ENCODE measurements around the gene CCR9.

The CCR9 gene

DNA sequence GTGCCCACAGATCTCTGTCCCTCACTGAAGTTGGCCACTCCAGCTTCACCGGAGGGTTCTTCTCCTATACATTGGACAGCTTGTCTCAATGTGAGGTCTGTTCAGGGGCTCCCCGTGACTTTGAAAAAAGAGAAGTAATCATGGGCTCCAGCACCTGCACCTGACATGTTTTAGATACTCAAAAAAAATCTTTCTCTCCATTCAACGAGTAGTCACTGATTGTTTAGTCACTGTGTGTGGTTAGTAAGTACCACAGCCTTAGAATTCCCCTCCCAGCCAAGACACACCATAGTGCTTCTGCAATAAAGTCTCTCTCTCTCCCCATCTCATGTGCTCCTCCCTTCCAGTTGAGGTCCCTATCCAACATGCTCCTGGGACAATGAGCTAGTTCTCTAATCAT is 18.6 kb downstream of the CCR9 start:
- no peak for DNase-seq (ENCODE audit: low spot score in 2 of 2)
- H3K36me3 Mint-ChIP-seq (ENCODE audit: insufficient read depth) = peaks cover 7% of the 10 kb centered on the region
- H3K9me3 Mint-ChIP-seq = no peaks in the 10 kb centered on the region
- peaks cover 24% of the 10 kb centered on the region for H3K4me1 Mint-ChIP-seq
- no peak overlapping the region for H3K4me3 Mint-ChIP-seq
- no peak for ATAC-seq (replicated peaks; ENCODE audit: extremely low read depth, poor library complexity, severe bottlenecking)
- H3K27ac Mint-ChIP-seq (ENCODE audit: low read depth) = peak overlapping the region; percentile 35
- no peaks in the 10 kb centered on the region for H3K27me3 Mint-ChIP-seq

DNA sequence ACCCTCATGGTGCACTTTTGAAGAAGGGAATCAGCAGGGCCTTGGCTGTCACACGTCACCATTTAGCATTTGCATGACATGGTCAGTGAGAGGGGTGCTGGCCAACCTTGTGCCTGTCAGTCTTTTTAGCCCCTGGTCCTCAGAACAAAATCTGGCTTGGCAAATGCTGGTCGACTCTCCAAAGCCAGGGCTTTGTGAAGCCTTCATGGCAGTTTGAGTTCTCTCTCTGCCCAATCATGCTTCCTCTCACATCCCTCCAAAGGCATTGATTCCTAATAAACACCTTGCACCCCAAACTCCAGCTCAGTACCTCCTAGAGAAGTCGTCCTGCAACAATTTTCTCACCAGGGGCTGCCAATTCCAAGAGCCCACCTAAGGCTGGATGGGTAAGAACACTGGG is 19.4 kb downstream of the CCR9 start:
- Mint-ChIP-seq H3K27me3 (no peaks in the 10 kb centered on the region), H3K4me3 (no peak overlapping the region), H3K27ac (ENCODE audit: low read depth) (no peak overlapping the region), H3K36me3 (ENCODE audit: insufficient read depth) (peaks cover 7% of the 10 kb centered on the region), H3K9me3 (no peaks in the 10 kb centered on the region), H3K4me1 (peaks cover 29% of the 10 kb centered on the region)
- DNase-seq (ENCODE audit: low spot score in 2 of 2) (no peak), ATAC-seq (replicated peaks; ENCODE audit: extremely low read depth, poor library complexity, severe bottlenecking) (no peak)

DNA sequence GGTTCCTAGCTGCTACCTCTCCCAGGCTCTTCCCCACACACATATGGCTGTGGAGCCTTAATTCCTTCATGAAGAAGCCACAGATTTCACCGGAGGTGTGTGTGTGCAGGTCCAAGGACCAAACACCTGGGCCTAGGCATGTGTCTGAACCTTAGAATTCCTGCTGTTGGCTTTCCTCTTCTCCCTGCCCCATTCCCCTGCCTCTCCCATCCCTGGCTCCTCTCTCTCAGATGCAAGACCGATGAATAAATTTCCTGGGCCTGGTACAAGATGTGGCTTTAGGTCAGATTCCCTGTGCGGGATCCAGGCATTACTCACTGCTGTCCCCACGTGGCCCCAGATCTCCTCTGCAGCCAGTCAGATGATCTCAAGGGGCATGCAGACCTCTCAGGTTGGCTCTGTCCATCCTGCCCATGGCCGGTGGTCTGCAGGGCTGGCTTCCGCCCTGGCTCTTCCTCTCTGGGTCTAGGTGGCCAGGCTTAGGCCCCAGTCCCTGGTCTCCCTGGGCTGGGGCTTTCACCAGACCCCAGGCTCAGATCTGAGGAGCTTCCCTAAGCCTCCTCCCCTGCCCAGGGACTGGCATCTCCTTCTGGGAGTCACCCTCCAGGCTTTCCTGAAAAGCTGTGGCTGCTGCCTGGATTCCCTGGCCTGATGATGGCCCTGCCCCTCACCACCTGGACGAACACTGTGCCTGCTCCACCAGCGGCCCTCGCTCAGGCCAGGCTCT is 20.5 kb downstream of the CCR9 start:
- Mint-ChIP-seq H3K27ac (ENCODE audit: low read depth) (no peak overlapping the region), H3K4me3 (no peak overlapping the region), H3K36me3 (ENCODE audit: insufficient read depth) (peaks cover 8% of the 10 kb centered on the region), H3K27me3 (no peaks in the 10 kb centered on the region), H3K4me1 (peaks cover 29% of the 10 kb centered on the region), H3K9me3 (no peaks in the 10 kb centered on the region)
- DNase-seq (ENCODE audit: low spot score in 2 of 2) (no peak), ATAC-seq (replicated peaks; ENCODE audit: extremely low read depth, poor library complexity, severe bottlenecking) (no peak)

DNA sequence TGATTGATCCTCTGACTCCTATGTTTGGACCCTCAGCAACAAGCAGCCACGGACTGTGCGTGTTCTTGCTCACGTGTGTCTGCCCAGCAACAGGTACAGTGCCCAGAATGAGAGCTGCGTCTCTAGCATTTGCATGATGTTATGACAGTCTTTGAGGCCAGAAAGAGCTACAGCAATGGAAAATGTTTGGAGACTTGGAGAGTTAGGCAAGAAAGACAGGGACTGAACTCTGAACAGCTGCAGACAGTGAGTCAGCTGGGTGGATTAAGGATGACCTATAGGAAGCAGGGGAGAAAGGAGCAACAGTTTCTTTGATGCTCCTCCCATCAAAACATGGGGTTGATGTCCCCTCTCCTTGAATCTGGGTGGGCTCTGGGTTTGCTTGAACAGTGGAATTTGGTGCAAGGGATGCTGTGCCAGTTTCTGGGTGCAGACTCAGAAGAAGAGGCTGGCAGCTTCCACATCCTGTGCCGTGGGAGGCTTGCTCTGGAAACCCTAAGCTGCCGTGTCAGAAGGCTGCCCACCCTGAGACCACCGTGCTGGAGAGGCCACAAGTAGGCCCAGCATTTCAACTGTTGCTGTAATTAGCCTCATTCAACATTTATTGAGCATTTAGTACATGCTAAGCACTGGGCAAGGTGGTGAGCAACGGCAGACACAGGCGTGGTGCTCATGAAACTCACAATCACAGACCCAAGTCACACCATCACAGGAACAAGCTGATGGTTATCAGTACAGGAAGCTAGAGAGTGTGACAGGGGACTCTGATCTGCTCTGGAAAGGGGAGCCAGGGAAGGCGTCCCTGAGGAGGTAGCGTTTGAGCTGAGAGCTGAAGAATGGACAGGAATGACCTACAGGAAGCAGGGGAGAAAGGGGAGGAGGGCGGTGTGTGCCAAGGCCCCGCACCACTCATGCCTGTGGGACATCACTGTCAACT is 21.7 kb downstream of the CCR9 start:
- peak overlapping the region; percentile 10 for H3K4me3 Mint-ChIP-seq
- no peaks in the 10 kb centered on the region for H3K9me3 Mint-ChIP-seq
- H3K27me3 Mint-ChIP-seq = no peaks in the 10 kb centered on the region
- DNase-seq (ENCODE audit: low spot score in 2 of 2) (peak in 1 of 2 donors; percentile 19), ATAC-seq (replicated peaks; ENCODE audit: extremely low read depth, poor library complexity, severe bottlenecking) (peak; percentile 97)
- H3K4me1 Mint-ChIP-seq = peaks cover 29% of the 10 kb centered on the region
- peak overlapping the region; percentile 33 for H3K27ac Mint-ChIP-seq (ENCODE audit: low read depth)
- H3K36me3 Mint-ChIP-seq (ENCODE audit: insufficient read depth) = peaks cover 8% of the 10 kb centered on the region

DNA sequence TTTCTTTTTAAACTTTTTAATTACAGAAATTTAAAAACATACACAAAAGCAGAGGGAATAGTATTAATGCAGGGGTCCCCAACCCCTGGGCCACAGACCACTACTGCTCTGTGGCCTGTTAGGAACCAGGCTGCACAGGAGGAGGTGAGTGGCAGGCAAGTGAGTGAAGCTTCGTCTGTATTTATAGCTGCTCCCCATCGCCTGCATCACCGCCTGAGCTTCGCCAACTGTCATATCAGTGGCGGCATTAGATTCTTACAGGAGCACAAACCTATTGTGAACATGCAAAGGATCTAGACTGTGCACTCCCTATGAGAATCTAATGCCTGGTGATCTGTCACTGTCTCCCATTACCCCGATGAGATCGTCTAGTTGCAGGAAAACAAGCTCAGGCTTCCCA is 22.4 kb downstream of the CCR9 start:
- Mint-ChIP-seq H3K36me3 (ENCODE audit: insufficient read depth) (peaks cover 8% of the 10 kb centered on the region), H3K27ac (ENCODE audit: low read depth) (peak overlapping the region; percentile 33), H3K27me3 (no peaks in the 10 kb centered on the region), H3K9me3 (no peaks in the 10 kb centered on the region), H3K4me1 (peaks cover 29% of the 10 kb centered on the region), H3K4me3 (peak overlapping the region; percentile 10)
- DNase-seq (ENCODE audit: low spot score in 2 of 2) (no peak), ATAC-seq (replicated peaks; ENCODE audit: extremely low read depth, poor library complexity, severe bottlenecking) (no peak)

DNA sequence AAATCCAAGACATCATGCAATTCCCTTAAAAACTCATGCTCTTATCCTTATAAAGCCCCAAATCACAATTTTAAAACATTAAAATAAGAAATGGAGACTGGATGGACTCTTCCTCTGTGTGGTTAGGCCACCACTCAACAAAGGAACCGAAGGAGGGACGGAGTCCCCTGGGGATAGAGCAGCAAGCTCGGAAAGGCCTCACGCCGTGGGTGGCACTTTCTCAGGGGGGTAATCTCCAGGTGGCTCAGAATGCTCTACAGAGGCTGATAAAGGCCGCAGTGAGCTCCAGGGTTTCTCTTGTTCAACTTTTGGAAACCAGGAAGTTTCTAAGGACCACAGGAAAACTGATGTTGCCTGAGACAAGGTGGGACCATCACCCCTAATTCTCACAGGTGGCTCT is 23.2 kb downstream of the CCR9 start:
- Mint-ChIP-seq H3K9me3 (no peaks in the 10 kb centered on the region), H3K27ac (ENCODE audit: low read depth) (no peak overlapping the region), H3K27me3 (no peaks in the 10 kb centered on the region), H3K36me3 (ENCODE audit: insufficient read depth) (peaks cover 8% of the 10 kb centered on the region), H3K4me3 (no peak overlapping the region), H3K4me1 (peaks cover 31% of the 10 kb centered on the region)
- no peak for DNase-seq (ENCODE audit: low spot score in 2 of 2)
- ATAC-seq (replicated peaks; ENCODE audit: extremely low read depth, poor library complexity, severe bottlenecking) = no peak

DNA sequence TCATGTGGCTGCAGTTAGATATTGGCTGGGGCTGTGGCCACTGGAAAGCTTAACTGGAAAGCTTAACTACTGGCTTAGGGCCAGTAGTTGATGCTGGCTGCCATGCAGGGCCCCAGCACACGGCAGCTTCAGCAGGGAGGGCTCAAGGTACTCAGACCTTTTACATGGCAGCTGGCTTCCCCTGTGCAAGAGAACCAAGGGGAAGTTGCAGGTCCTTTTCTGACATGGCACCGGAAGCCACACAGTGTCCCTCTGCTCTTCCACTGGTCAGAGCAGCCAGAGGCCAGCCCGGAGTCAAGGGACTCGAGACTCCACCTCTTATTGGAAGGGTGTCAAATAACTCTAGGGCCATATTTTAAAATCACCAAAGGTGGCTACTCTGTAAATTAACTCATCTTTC is 24.5 kb downstream of the CCR9 start:
- H3K9me3 Mint-ChIP-seq = no peaks in the 10 kb centered on the region
- H3K36me3 Mint-ChIP-seq (ENCODE audit: insufficient read depth) = peaks cover 11% of the 10 kb centered on the region
- DNase-seq (ENCODE audit: low spot score in 2 of 2) = no peak
- H3K27me3 Mint-ChIP-seq = no peaks in the 10 kb centered on the region
- peaks cover 44% of the 10 kb centered on the region for H3K4me1 Mint-ChIP-seq
- no peak for ATAC-seq (replicated peaks; ENCODE audit: extremely low read depth, poor library complexity, severe bottlenecking)
- H3K4me3 Mint-ChIP-seq = no peak overlapping the region
- H3K27ac Mint-ChIP-seq (ENCODE audit: low read depth) = no peak overlapping the region

DNA sequence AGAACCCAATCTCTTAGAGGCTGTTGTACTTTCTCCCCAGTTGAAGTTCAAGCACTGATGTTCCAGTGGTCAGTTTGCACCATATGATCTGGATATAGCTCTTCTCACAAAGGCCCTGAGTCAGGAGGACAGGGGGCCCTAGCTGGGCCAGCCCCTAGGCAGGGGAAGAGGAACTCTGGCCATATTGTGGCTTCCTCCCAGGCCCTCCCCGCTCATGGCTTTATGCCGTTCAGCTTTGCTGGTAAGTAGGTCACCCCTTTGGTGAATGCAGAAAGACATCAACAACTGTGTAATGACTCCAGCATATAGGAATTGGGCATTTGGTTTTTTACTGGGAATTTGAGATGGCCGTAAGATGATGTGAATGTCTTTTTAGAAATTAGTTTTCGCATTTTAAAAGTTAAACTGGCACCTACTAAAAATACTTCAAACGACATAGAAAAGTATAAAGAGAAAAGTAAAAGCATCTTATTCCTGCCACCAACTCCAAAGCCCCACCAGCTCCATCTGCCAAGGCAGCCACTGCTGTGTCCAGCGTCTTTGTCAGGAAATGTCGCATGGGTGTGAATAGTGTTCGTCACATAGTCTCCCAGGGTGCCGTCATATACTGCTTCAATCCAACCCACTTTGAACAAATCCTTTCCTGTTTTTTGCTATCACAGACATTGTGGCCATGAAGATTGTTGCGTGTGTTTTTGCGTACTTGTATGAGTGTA is 25.3 kb downstream of the CCR9 start:
- H3K27ac Mint-ChIP-seq (ENCODE audit: low read depth) = no peak overlapping the region
- peaks cover 15% of the 10 kb centered on the region for H3K36me3 Mint-ChIP-seq (ENCODE audit: insufficient read depth)
- H3K4me1 Mint-ChIP-seq = peaks cover 52% of the 10 kb centered on the region
- ATAC-seq (replicated peaks; ENCODE audit: extremely low read depth, poor library complexity, severe bottlenecking) = no peak
- no peak for DNase-seq (ENCODE audit: low spot score in 2 of 2)
- H3K27me3 Mint-ChIP-seq = no peaks in the 10 kb centered on the region
- H3K9me3 Mint-ChIP-seq = no peaks in the 10 kb centered on the region
- H3K4me3 Mint-ChIP-seq = no peak overlapping the region

DNA sequence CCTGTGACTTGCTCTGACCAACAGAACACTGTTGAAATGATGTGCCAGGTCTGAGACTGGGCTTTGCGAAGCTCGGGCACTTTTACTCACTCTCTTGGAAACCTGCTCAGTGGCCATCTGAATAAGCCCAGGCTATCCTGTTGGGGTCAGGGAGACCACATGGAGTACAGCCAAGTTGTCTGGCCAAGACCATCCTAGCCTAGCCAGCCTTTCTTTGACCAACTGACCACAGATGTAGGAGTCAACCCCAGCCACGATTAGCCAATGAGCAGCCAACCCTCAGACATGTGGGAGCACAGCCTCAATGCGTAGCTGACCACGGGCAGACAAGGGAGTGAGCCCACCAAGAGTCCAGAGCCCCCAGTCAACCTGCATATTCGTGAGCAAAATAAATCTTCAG is 26.1 kb downstream of the CCR9 start:
- Mint-ChIP-seq H3K27ac (ENCODE audit: low read depth) (no peak overlapping the region), H3K36me3 (ENCODE audit: insufficient read depth) (peaks cover 12% of the 10 kb centered on the region), H3K4me1 (peaks cover 53% of the 10 kb centered on the region), H3K4me3 (no peak overlapping the region), H3K27me3 (no peaks in the 10 kb centered on the region), H3K9me3 (no peaks in the 10 kb centered on the region)
- ATAC-seq (replicated peaks; ENCODE audit: extremely low read depth, poor library complexity, severe bottlenecking) (no peak), DNase-seq (ENCODE audit: low spot score in 2 of 2) (no peak)

DNA sequence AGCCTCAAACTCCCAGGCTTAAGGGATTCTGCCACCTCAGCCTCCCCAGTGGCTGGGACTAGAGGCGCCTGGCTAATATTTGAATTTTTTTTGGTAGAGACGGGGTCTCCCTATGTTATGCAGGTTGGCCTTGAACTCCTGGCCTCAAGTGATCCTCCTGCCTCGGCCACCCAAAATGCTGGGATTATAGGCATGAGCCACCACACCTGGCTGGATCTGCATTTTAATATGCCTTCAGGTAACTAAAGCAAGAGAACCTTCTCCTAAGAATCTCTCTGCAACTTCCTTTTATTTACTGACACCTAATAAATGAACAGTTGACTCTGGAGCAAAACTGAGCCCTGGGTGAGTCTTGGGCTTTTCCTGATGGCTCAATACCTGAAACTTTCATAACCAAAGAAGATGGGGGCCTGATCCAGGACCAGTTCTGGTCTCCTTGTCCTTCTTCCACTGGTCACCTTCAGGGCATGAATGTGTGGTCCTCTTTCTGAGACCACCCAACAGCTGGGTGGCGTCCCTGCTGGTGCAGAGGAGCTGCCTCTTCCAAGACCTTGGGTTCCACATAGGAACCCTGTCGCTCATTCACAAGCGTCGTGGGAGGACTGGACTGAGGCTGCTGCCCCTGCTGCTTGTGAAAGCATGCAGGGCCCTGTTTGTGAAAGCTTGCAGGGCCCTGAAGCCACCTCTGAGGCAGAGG is 28.2 kb downstream of the CCR9 start:
- Mint-ChIP-seq H3K27ac (ENCODE audit: low read depth) (peak overlapping the region; percentile 86), H3K4me3 (no peak overlapping the region), H3K27me3 (no peaks in the 10 kb centered on the region), H3K4me1 (peaks cover 37% of the 10 kb centered on the region), H3K9me3 (no peaks in the 10 kb centered on the region), H3K36me3 (ENCODE audit: insufficient read depth) (peaks cover 18% of the 10 kb centered on the region)
- DNase-seq (ENCODE audit: low spot score in 2 of 2) (no peak), ATAC-seq (replicated peaks; ENCODE audit: extremely low read depth, poor library complexity, severe bottlenecking) (no peak)

DNA sequence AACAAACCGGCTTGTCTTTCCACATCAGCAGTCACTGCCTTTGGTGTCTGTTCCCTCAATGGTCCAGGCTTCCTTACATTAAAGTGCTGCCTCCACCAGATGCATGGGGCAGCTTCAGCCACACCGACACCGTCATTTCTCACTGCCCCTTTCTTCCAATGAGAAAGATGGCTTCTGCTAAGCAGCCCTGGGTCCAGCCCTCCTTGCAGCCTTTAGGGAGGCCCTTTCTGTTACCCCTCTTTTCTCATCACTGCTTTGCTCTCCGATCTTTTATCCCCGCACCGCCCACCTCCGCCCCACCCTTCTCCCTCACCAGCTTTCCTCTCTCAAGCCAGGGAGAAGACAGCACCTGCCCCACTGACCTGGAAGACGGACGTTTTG is 28.7 kb downstream of the CCR9 start:
- H3K36me3 Mint-ChIP-seq (ENCODE audit: insufficient read depth) = peaks cover 18% of the 10 kb centered on the region
- peak overlapping the region; percentile 71 for H3K4me3 Mint-ChIP-seq
- peak overlapping the region; percentile 86 for H3K27ac Mint-ChIP-seq (ENCODE audit: low read depth)
- ATAC-seq (replicated peaks; ENCODE audit: extremely low read depth, poor library complexity, severe bottlenecking) = no peak
- no peaks in the 10 kb centered on the region for H3K9me3 Mint-ChIP-seq
- H3K4me1 Mint-ChIP-seq = peaks cover 31% of the 10 kb centered on the region
- no peaks in the 10 kb centered on the region for H3K27me3 Mint-ChIP-seq
- DNase-seq (ENCODE audit: low spot score in 2 of 2) = no peak

All from central memory CD8-positive, alpha-beta T cell (primary cell).